ENCODE data around the gene CD19. TPM values are rescaled to one million over a fixed set of nuclear protein-coding genes. Genes with fewer than 3 reads are reported as not detected.

Gene CD19
- total RNA-seq, 1 donor from 2014 or later = not detected

- TF ChIP-seq CTCF (IDR thresholded peaks at IDR 0.05) = no peak
- no peak for DNase-seq (ENCODE audit: extremely low spot score, unreplicated experiment)
- Mint-ChIP-seq H3K9me3 (ENCODE audit: unreplicated experiment) (no peaks in the 10 kb centered on the region), H3K27me3 (ENCODE audit: unreplicated experiment) (no peaks in the 10 kb centered on the region), H3K27ac (ENCODE audit: unreplicated experiment) (no peak overlapping the region), H3K36me3 (ENCODE audit: unreplicated experiment) (no peaks in the 10 kb centered on the region), H3K4me1 (ENCODE audit: unreplicated experiment) (peaks cover 5% of the 10 kb centered on the region), H3K4me3 (ENCODE audit: unreplicated experiment) (no peak overlapping the region)
Measured at GRCh38 chr16:28930203-28930602, 1.6 kb upstream of the CD19 start.

GRCh38 chr16:28930652-28931051, 1.1 kb upstream of the CD19 start:
- H3K4me3 Mint-ChIP-seq (ENCODE audit: unreplicated experiment) = no peak overlapping the region
- H3K27ac Mint-ChIP-seq (ENCODE audit: unreplicated experiment) = no peak overlapping the region
- no peaks in the 10 kb centered on the region for H3K9me3 Mint-ChIP-seq (ENCODE audit: unreplicated experiment)
- peaks cover 4% of the 10 kb centered on the region for H3K4me1 Mint-ChIP-seq (ENCODE audit: unreplicated experiment)
- no peaks in the 10 kb centered on the region for H3K36me3 Mint-ChIP-seq (ENCODE audit: unreplicated experiment)
- no peak for DNase-seq (ENCODE audit: extremely low spot score, unreplicated experiment)
- no peaks in the 10 kb centered on the region for H3K27me3 Mint-ChIP-seq (ENCODE audit: unreplicated experiment)
- TF ChIP-seq CTCF (IDR thresholded peaks at IDR 0.05) = no peak

GRCh38 chr16:28932339-28933141, 769 bp downstream of the CD19 start:
- H3K9me3 Mint-ChIP-seq (ENCODE audit: unreplicated experiment) = no peaks in the 10 kb centered on the region
- no peaks in the 10 kb centered on the region for H3K36me3 Mint-ChIP-seq (ENCODE audit: unreplicated experiment)
- no peak overlapping the region for H3K27ac Mint-ChIP-seq (ENCODE audit: unreplicated experiment)
- DNase-seq (ENCODE audit: extremely low spot score, unreplicated experiment) = no peak
- no peak overlapping the region for H3K4me3 Mint-ChIP-seq (ENCODE audit: unreplicated experiment)
- no peaks in the 10 kb centered on the region for H3K27me3 Mint-ChIP-seq (ENCODE audit: unreplicated experiment)
- no peaks in the 10 kb centered on the region for H3K4me1 Mint-ChIP-seq (ENCODE audit: unreplicated experiment)
- no peak for TF ChIP-seq CTCF (IDR thresholded peaks at IDR 0.05)

- TF ChIP-seq CTCF (IDR thresholded peaks at IDR 0.05) = no peak
- Mint-ChIP-seq H3K4me3 (ENCODE audit: unreplicated experiment) (no peak overlapping the region), H3K27me3 (ENCODE audit: unreplicated experiment) (no peaks in the 10 kb centered on the region), H3K4me1 (ENCODE audit: unreplicated experiment) (no peaks in the 10 kb centered on the region), H3K27ac (ENCODE audit: unreplicated experiment) (no peak overlapping the region), H3K9me3 (ENCODE audit: unreplicated experiment) (no peaks in the 10 kb centered on the region), H3K36me3 (ENCODE audit: unreplicated experiment) (no peaks in the 10 kb centered on the region)
- DNase-seq (ENCODE audit: extremely low spot score, unreplicated experiment) = no peak
Measured at GRCh38 chr16:28933171-28933570, 1.4 kb downstream of the CD19 start.

GRCh38 chr16:28935346-28935745, 3.6 kb downstream of the CD19 start:
- H3K27ac Mint-ChIP-seq (ENCODE audit: unreplicated experiment) = no peak overlapping the region
- DNase-seq (ENCODE audit: extremely low spot score, unreplicated experiment) = no peak
- no peak for TF ChIP-seq CTCF (IDR thresholded peaks at IDR 0.05)
- H3K4me3 Mint-ChIP-seq (ENCODE audit: unreplicated experiment) = no peak overlapping the region
- H3K27me3 Mint-ChIP-seq (ENCODE audit: unreplicated experiment) = no peaks in the 10 kb centered on the region
- H3K9me3 Mint-ChIP-seq (ENCODE audit: unreplicated experiment) = no peaks in the 10 kb centered on the region
- no peaks in the 10 kb centered on the region for H3K36me3 Mint-ChIP-seq (ENCODE audit: unreplicated experiment)
- H3K4me1 Mint-ChIP-seq (ENCODE audit: unreplicated experiment) = no peaks in the 10 kb centered on the region
